Gastroesophageal sphincter (tissue), 4 donors: ENCODE results near the gene PLXNA1. TPM values are rescaled to one million over a fixed set of nuclear protein-coding genes. Genes with fewer than 3 reads are reported as not detected.
A peak's percentile ranks its signal among the peaks of the same experiment; 100 is the strongest.

Experiments
- ATAC-seq: fragments of 150-250 bp; one replicate; pipeline ENCODE4 v1.9.1; 2016; ENCODE audit warnings: mild to moderate bottlenecking, moderate library complexity
- H3K27ac ChIP-seq, 4 donors: fragments of 200-600 bp; sonication (generic) in 3 of 4; 1 replicate in 3 of 4; 2 replicates in 1 of 4; pipeline ENCODE4 v1.5.1; 2016 to 2019
- H3K27me3 ChIP-seq: fragments of 200-600 bp; sonication (generic); one replicate; pipeline ENCODE4 v1.5.1; 2019
- H3K36me3 ChIP-seq, 2 donors: fragments of 200-600 bp; sonication (generic); one replicate each; pipeline ENCODE4 v1.5.1; 2019; ENCODE audit warnings: control low read depth in 1 of 2
- H3K4me1 ChIP-seq, 3 donors: fragments of 200-600 bp; sonication (generic); 1 replicate in 2 of 3; 2 replicates in 1 of 3; pipeline ENCODE4 v1.5.1; 2016 to 2019; ENCODE audit warnings: control low read depth in 2 of 3
- H3K4me3 ChIP-seq, 2 donors: fragments of 200-600 bp; sonication (generic); one replicate each; pipeline ENCODE4 v1.5.1; 2019; ENCODE audit warnings: mild to moderate bottlenecking in 1 of 2, moderate library complexity in 1 of 2
- H3K9me3 ChIP-seq, 3 donors: fragments of 200-600 bp; sonication (generic); one replicate each; pipeline ENCODE4 v1.5.1; 2017 to 2019; ENCODE audit warnings: control low read depth in 2 of 3
- EP300 ChIP-seq: sonication (generic); formaldehyde crosslinking; IDR thresholded peaks from one replicate; pipeline ENCODE4 v1.6.1; 2017; ENCODE audit warnings: antibody characterized with exemption, mild to moderate bottlenecking
- POLR2A ChIP-seq, 2 donors: fragments of 450-650 bp; IDR thresholded peaks; one replicate each; pipeline ENCODE4 v1.6.1; 2017; ENCODE audit warnings: antibody characterized with exemption in 2 of 2, mild to moderate bottlenecking in 2 of 2, moderate library complexity in 1 of 2
- POLR2AphosphoS5 ChIP-seq: sonication (generic); formaldehyde crosslinking; IDR thresholded peaks from one replicate; pipeline ENCODE4 v1.6.1; 2017; ENCODE audit warnings: antibody characterized with exemption
- WGBS, 2 donors: methylation state at CpG; one replicate each; pipeline ENCODE4 v1.1.5; 2018; ENCODE audit warnings: low coverage in 1 of 2; 5-methylcytosine and 5-hydroxymethylcytosine counted together
- total RNA-seq, 4 donors: library from RNA; depleted of rRNA; stranded (reverse); fragments of >200 nt; gene quantifications; one replicate each; pipeline ENCODE4 v1.1.0, GENCODE V29; 2016
- TF ChIP-seq, protein P1 (sequence below), 4 experiments: fragments of 200-600 bp in 2 of 4; fragments of 450-650 bp in 2 of 4; sonication (generic) in 1 of 4; IDR thresholded peaks; one replicate each; pipeline ENCODE4 v1.5.1; 2017 to 2019; ENCODE audit warnings: antibody characterized with exemption in 4 of 4, mild to moderate bottlenecking in 2 of 4, moderate library complexity in 2 of 4

Gene PLXNA1
- total RNA-seq, 4 donors from 2014 or later, result 20.1 to 86.7 (median 31.9) TPM

- Histone ChIP-seq H3K4me1 (peaks cover 0 to 22% (median 5%) of the 10 kb centered on the region in 3 donors), H3K36me3 (peaks cover 0 to 3% of the 10 kb centered on the region in 2 donors), H3K27ac (peak overlapping the region in 2 of 4 donors; percentile 26 to 56), H3K9me3 (no peaks in the 10 kb centered on the region), H3K4me3 (no peak overlapping the region), H3K27me3 (no peaks in the 10 kb centered on the region)
- peak; percentile 23 for ATAC-seq
- 100% methylated on average over 1 of the region's 11 CpGs; no CpG with 5 or more reads in 1 of the 2 donors for WGBS, 2 donors
- TF ChIP-seq, protein P1, sequence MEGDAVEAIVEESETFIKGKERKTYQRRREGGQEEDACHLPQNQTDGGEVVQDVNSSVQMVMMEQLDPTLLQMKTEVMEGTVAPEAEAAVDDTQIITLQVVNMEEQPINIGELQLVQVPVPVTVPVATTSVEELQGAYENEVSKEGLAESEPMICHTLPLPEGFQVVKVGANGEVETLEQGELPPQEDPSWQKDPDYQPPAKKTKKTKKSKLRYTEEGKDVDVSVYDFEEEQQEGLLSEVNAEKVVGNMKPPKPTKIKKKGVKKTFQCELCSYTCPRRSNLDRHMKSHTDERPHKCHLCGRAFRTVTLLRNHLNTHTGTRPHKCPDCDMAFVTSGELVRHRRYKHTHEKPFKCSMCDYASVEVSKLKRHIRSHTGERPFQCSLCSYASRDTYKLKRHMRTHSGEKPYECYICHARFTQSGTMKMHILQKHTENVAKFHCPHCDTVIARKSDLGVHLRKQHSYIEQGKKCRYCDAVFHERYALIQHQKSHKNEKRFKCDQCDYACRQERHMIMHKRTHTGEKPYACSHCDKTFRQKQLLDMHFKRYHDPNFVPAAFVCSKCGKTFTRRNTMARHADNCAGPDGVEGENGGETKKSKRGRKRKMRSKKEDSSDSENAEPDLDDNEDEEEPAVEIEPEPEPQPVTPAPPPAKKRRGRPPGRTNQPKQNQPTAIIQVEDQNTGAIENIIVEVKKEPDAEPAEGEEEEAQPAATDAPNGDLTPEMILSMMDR (IDR thresholded peaks at IDR 0.05), result no peak
- TF ChIP-seq POLR2AphosphoS5 (no peak), EP300 (no peak), POLR2A (IDR thresholded peaks at IDR 0.05) (no peak)
Measured at GRCh38 chr3:126961791-126962461, 21.0 kb upstream of the PLXNA1 start.

- H3K36me3 ChIP-seq, result peaks cover 0 to 3% of the 10 kb centered on the region in 2 donors
- H3K27ac ChIP-seq, result no peak overlapping the region
- H3K4me1 ChIP-seq, result peaks cover 0 to 22% (median 5%) of the 10 kb centered on the region in 3 donors
- H3K27me3 ChIP-seq, result no peaks in the 10 kb centered on the region
- 100% methylated on average over 1 of the region's 8 CpGs; no CpG with 5 or more reads in 1 of the 2 donors for WGBS, 2 donors
- H3K4me3 ChIP-seq, result no peak overlapping the region
- ATAC-seq, result no peak
- no peaks in the 10 kb centered on the region for H3K9me3 ChIP-seq
- TF ChIP-seq, protein P1 (IDR thresholded peaks at IDR 0.05), result no peak
- no peak for TF ChIP-seq POLR2AphosphoS5
- TF ChIP-seq EP300, result no peak
- TF ChIP-seq POLR2A (IDR thresholded peaks at IDR 0.05), result no peak
Measured at GRCh38 chr3:126962756-126963155, 20.2 kb upstream of the PLXNA1 start.

DNA sequence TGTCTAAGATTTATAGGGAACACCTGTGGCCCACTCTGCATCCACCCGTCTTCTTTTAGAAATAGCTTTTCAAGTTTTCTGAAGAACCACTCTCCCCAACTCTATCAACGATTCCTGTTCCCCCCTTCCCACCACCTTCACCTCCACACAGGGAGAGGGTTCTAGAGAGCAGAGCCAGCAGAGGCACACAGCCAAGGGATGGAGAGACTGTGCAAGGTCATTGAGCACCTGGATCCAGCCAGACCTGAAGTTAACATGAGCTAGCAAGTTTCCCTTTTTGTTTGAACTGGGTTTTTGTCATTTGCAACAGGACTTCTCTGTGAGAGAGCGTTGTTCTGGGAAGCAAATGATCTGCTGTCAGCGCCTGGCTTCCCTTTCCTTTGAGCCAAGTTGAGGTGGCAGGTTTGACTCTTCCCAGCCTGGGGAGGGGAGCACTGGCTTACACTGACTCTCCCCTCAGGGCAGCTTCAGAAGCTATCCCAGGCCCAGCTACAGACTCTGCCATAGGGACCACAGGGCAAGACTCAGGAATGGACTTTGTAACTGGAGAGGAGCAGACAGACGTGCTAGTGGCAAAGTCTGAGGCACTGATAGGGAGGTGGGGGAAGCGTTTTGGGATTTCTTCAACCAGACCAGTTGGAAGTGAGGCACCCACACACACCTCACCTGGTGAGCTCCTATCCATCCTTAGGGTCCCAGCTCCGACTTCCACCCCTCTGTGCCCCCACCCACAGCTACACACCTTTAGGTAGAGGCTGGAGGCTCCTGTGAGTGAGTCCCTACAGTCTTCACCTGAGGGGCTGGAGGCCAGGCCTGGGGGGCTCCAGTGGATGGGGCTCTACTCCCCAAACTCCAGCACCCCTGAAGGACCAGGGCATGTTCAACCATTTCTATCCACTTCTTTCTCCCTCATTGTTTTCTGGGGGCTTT is 19.4 kb upstream of the PLXNA1 start:
- Histone ChIP-seq H3K27me3 (no peaks in the 10 kb centered on the region), H3K27ac (no peak overlapping the region), H3K4me1 (peaks cover 0 to 22% (median 5%) of the 10 kb centered on the region in 3 donors), H3K4me3 (no peak overlapping the region), H3K9me3 (no peaks in the 10 kb centered on the region), H3K36me3 (no peaks in the 10 kb centered on the region)
- TF ChIP-seq, protein P1 (IDR thresholded peaks at IDR 0.05), result no peak
- TF ChIP-seq POLR2A (IDR thresholded peaks at IDR 0.05) (no peak), EP300 (no peak), POLR2AphosphoS5 (no peak)
- no peak for ATAC-seq
- WGBS, 2 donors, result 90 to 100% methylated on average over 2 to 6 of the region's 7 CpGs

GRCh38 chr3:126964261-126964660 is 18.7 kb upstream of the PLXNA1 start:
- no peaks in the 10 kb centered on the region for H3K36me3 ChIP-seq
- no peak overlapping the region for H3K4me3 ChIP-seq
- no peaks in the 10 kb centered on the region for H3K27me3 ChIP-seq
- TF ChIP-seq, protein P1 (IDR thresholded peaks at IDR 0.05), result no peak
- TF ChIP-seq EP300 (no peak), POLR2AphosphoS5 (no peak), POLR2A (IDR thresholded peaks at IDR 0.05) (no peak)
- no peak overlapping the region for H3K27ac ChIP-seq
- peaks cover 0 to 22% (median 5%) of the 10 kb centered on the region in 3 donors for H3K4me1 ChIP-seq
- 71 to 75% methylated on average over 4 to 6 of the region's 7 CpGs for WGBS, 2 donors
- ATAC-seq, result no peak
- no peaks in the 10 kb centered on the region for H3K9me3 ChIP-seq
